Stimulated activated CD4-positive, alpha-beta T cell treated with anti-CD3 and anti-CD28 coated beads, Interleukin-12 subunit alpha, Interleukin-12 subunit beta, amount 100 ng/mL, for 24 hours (primary cell): ENCODE results near the gene ELAC2.
"Not testable (repeated sequence)": the region's sequence is repeated elsewhere in the genome, so short reads cannot be mapped to it uniquely, and the experiment has no call there.

Experiments
- DNase-seq, 2 experiments: peaks; one replicate each; pipeline ENCODE4 v3.0.0-alpha.2; 2020; ENCODE audit warnings: low read depth in 2 of 2

Gene ELAC2

GRCh38 chr17:12990041-12990808, 27.6 kb downstream of the ELAC2 start:
- no peak for DNase-seq

GRCh38 chr17:12987120-12987519, 30.7 kb downstream of the ELAC2 start:
- no peak for DNase-seq

- DNase-seq = no peak
Observed at GRCh38 chr17:12985431-12986293, 32.2 kb downstream of the ELAC2 start.

- DNase-seq = no peak
Observed at GRCh38 chr17:12983991-12984884, 33.6 kb downstream of the ELAC2 start.

GRCh38 chr17:12982224-12982623, 35.6 kb downstream of the ELAC2 start:
- no peak for DNase-seq

- DNase-seq = no peak
Observed at GRCh38 chr17:12979826-12980500, 37.9 kb downstream of the ELAC2 start.

- no peak for DNase-seq
Observed at GRCh38 chr17:12979246-12979645, 38.6 kb downstream of the ELAC2 start.

- not testable (repeated sequence) for DNase-seq
Observed at GRCh38 chr17:12978787-12979186, 39.0 kb downstream of the ELAC2 start.

GRCh38 chr17:12977008-12977751, 40.6 kb downstream of the ELAC2 start:
- DNase-seq = no peak

- no peak for DNase-seq
Observed at GRCh38 chr17:12974005-12974531, 43.8 kb downstream of the ELAC2 start.

- DNase-seq = no peak
Observed at GRCh38 chr17:12973496-12974004, 44.3 kb downstream of the ELAC2 start.

GRCh38 chr17:12967962-12968361, 49.9 kb downstream of the ELAC2 start:
- no peak for DNase-seq

- no peak for DNase-seq
Observed at GRCh38 chr17:12966413-12966812, 51.4 kb downstream of the ELAC2 start.

GRCh38 chr17:12965988-12966387, 51.8 kb downstream of the ELAC2 start:
- DNase-seq = no peak

- no peak for DNase-seq
Observed at GRCh38 chr17:12964840-12965239, 53.0 kb downstream of the ELAC2 start.

GRCh38 chr17:12964162-12964561, 53.7 kb downstream of the ELAC2 start:
- no peak for DNase-seq

GRCh38 chr17:12963505-12963904, 54.3 kb downstream of the ELAC2 start:
- no peak for DNase-seq

GRCh38 chr17:12961655-12962054, 56.2 kb downstream of the ELAC2 start:
- DNase-seq = no peak

- DNase-seq = no peak
Observed at GRCh38 chr17:12959441-12959840, 58.4 kb downstream of the ELAC2 start.

- no peak for DNase-seq
Observed at GRCh38 chr17:12958786-12959185, 59.0 kb downstream of the ELAC2 start.
